ENCODE results near the gene SLC8B1.

DNA sequence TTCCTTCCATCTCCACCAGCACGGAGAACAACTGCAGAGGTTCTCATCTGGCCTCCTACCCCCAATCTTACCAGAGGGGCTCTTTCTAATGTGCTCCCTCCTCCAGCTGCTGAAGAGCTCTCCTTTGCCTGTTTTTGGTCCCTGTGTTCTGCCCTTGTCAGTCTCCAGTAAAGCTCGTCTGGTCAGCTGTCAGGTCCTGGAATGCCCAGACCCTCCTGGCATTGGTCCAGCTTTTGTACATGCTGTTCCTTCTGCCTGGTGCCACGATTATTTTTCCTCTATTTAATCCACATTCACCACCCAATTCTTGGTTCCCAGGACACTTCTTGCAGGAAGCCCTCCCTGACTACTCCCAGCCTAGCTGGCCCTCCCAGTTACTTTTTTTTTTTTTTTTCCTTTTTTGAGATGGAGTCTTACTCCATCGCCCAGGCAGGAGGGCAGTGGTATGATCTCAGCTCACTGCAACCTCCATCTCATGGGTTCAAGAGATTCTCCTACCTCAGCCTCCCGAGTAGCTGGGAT is 6.5 kb downstream of the SLC8B1 start:
- TF ChIP-seq POLR2A (IDR thresholded peaks at IDR 0.05; ENCODE audit: extremely low read depth, insufficient read length), result no peak
- TF ChIP-seq, protein P1, sequence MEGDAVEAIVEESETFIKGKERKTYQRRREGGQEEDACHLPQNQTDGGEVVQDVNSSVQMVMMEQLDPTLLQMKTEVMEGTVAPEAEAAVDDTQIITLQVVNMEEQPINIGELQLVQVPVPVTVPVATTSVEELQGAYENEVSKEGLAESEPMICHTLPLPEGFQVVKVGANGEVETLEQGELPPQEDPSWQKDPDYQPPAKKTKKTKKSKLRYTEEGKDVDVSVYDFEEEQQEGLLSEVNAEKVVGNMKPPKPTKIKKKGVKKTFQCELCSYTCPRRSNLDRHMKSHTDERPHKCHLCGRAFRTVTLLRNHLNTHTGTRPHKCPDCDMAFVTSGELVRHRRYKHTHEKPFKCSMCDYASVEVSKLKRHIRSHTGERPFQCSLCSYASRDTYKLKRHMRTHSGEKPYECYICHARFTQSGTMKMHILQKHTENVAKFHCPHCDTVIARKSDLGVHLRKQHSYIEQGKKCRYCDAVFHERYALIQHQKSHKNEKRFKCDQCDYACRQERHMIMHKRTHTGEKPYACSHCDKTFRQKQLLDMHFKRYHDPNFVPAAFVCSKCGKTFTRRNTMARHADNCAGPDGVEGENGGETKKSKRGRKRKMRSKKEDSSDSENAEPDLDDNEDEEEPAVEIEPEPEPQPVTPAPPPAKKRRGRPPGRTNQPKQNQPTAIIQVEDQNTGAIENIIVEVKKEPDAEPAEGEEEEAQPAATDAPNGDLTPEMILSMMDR (IDR thresholded peaks at IDR 0.05; ENCODE audit: low read depth, low read length), result no peak
- TF ChIP-seq, protein P2, sequence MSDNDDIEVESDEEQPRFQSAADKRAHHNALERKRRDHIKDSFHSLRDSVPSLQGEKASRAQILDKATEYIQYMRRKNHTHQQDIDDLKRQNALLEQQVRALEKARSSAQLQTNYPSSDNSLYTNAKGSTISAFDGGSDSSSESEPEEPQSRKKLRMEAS (IDR thresholded peaks at IDR 0.05; ENCODE audit: low read depth, low read length), result no peak
- no peak for TF ChIP-seq MYC (IDR thresholded peaks at IDR 0.05; ENCODE audit: low read depth, low read length)
